Muscle of arm (tissue), 12 donors: ENCODE data around the gene VAV3. TPM values are rescaled to one million over a fixed set of nuclear protein-coding genes. Genes with fewer than 3 reads are reported as not detected.

ENCODE experiments used
- DNase-seq: peaks from one replicate; pipeline ENCODE4 v3.0.0-alpha.2; 2013
- polyA plus RNA-seq, 12 donors: library from polyadenylated mRNA; unstranded; fragments of 120-200 nt; gene quantifications; one replicate each; pipeline ENCODE4 v1.2.1, GENCODE V29; 2013; ENCODE audit not compliant: insufficient read length in 12 of 12

The VAV3 gene
- polyA plus RNA-seq, 12 donors, result 4.6 to 15.2 (median 5.8) TPM; not detected in 1

DNA sequence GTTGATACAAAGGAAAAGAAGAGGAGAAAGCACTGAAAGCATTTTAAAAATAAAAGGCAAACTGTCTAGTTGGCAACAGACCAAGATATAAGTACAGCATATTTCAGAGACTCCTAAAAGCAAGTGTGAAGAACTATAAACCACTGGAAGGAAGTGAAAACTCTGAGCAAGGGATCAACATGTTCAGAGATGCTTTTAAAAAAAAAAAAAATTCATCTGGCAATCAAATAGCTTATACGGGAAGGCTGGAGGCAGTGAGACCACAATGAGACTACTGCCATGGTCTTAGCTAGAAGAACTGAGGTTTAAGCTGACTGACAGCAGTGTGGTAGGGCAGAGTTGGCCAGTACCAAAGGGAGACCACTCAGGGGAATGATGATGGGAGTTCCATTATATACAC lies 124.3 kb downstream of the VAV3 start:
- DNase-seq, result no peak

DNA sequence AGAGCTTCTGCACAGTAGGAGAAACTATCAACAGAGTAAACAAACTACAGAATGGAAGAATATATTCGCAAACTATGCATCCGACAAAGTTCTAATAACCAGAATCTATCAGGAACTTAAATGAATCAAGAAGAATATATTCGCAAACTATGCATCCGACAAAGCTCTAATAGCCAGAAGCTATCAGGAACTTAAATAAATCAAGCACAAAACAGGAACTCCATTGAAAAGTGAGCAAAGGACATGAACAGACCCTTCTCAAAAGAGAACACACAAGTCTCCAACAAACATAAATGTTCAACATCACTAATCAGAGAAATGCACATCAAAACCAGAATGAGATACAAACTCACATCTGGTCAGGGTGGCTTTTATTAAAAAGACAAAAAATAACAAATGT lies 126.9 kb downstream of the VAV3 start:
- no peak for DNase-seq

DNA sequence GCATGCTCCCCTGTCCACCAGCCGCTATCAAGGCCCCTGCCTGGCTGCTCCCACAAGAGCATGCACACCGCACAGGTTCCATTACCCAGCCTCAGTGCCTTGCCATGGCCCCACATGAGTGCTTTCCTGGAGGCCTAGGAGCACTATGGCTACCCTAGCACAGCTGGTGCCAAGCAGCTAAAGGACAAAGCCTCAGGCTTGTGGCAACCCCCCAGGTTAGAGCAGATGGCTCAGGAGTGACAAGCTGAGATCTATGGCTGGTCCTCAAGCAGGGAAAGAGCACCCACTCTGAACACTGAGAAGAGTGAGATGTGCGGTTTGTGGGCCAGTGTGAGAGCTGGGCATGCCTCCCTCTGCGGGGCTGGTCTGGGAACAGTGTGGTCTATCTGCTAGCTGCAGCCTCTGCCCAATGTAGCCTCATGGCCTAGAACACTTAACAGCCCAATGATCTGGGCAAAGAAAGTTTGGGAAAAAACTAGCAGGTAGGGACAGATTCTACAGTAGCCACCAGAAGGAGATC lies 129.8 kb downstream of the VAV3 start:
- no peak for DNase-seq

DNA sequence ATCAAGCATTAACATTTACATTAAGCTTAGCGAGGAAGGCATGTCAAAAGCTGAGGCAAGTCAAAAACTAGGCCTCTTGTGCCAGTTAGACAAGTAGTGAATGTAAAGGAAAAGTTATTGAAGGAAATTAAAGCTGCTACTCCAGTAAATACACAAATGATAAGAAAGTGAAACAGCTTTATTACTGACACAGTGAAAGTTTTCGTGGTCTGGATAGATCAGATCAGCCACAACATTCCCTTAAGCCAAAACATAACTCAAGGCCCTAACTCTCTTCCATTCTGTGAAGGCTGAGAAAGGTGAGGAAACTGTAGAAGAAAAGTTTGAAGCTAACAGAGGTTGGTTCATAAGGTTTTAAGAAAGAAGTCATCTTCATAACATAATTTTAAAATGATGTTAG lies 131.9 kb downstream of the VAV3 start:
- DNase-seq, result no peak

DNA sequence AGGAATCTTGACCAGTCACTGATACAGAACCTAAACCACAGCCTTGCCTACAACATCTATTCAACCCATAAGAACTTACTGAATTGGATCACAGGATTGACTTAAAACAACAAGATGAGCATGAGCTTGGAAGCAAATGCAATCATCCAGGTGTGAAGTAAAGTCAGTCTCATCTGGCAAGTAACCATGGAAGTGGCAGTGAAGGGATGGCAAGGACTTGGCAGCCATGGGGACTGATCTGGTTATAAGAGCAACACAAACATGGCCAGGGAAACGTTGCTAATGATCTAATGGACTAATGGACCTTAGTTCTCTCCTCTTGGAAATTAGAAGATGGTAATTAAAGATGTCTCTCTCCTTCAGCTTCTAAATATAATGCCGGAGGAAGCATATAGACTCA lies 133.1 kb downstream of the VAV3 start:
- no peak for DNase-seq

DNA sequence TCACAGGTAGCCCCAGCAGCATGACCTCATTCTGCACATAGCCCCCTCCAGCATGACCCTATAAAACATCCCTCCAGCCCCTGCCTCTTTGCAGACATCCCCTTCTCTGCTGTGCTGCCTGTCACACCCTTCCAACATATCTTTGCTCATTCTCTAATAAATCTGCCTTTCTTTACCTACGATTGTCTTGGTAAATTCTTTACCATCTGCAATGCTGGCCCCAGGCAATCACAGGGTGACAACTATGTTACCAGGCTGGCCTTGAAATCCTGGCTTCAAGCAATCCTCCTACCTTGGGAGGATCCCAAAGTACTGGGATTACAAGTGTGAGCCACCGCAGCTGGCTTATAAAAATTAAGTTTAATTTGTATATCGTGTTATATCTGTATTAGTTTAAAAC lies 134.5 kb downstream of the VAV3 start:
- no peak for DNase-seq

DNA sequence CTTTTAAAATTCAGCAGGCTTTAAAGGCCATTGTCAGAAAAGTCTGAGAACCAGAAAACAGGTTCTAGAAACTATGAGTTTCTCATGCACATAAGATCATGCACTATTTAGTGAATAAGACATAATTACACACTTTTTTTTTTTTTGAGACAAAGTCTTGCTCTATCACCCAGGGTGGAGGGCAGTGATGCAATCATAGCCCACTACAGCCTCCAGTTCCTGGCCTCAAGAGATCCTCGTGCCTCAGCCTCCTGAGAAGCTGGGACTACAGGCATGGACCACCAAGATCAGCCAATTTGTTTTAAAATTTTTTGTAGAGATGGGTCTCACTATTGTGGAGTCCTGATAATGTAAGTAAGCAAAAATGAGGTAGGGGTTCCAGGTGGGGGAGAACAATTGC lies 134.9 kb downstream of the VAV3 start:
- DNase-seq, result no peak

DNA sequence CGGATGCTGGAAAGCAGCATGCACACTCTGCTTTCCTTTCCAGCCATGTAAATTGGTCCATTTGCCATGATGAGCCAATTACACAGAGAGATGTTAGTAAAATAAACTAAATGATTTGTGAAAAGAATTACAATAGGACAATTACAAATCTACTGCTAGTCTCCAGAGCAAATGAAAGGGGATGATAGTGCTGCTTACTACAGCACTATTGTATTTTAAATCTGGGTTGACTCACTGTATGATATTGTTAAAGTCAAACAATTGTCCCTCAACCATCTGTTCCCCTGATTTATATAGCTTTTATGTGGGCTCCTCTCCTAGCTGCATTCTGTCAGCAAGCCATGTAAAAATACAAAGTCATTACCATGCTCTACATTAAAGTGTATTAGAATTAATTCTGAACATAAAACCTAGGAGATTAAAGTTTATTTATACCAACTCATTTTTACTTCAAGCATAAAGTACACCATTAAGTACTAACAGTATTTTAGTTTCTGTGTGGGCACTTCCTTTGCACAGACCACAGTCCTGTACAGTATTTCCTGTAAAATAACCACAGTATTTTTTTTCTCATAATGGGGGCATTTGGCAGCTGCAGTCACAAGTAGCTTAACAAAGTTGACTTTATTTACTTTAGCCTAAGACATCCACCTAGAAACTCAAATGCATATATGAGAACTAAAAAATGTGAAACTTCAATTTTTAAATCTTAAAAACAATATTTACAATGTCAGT lies 135.8 kb downstream of the VAV3 start:
- DNase-seq, result no peak

DNA sequence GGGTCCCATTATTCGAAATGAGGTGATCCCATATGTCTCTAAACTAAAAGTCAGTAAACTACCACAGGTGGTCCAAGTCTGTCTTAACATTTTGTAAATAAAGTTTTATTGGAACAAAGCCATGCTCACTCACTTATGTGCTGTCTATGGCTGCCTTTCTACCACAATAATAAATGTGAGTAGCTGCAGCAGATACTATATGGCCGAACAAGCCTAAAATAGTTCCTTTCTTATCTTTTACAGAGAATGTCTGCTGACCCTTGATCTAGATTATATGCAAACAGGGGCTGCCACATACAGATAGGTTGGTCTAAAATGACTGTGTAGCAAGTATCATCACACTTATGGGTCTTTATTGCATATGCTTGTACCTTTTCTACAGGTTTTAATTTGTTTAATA lies 140.0 kb downstream of the VAV3 start:
- no peak for DNase-seq

DNA sequence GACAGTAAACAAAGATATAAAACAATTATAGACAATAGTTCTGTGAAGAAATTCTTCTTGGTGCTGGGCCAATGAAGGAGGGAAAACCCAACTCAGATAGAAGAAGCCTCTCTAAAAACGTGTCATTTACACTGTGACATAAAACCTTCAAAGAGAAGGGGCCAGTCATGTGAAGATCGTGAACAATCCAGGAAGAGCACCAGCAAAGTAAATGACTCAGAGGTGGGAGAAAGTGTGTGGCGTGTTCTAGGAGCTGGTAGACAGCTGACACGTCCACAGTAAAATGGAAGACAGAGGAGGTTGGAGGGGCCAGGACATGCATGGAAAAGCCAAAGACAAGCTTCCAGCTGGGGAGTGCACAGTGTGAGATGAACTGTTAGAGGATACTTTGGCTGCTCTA lies 143.6 kb downstream of the VAV3 start:
- no peak for DNase-seq

DNA sequence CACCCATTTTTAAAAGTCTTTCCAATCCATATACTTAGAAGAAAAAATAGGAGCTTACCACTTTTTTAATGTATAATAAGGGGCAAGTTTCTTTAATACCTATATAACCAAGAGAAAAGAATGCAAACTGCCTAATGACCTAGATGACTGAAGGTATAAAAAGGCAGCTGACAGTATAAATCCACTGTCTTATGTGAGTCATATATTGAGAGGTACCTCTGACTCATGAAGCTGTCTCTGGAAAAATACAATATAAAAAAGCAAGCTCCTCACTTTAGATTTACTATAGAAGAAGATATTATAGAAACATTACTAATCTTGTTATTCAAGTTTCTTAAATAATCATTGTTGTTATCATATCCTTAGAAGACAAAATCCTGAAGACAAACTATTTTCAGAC lies 144.2 kb downstream of the VAV3 start:
- no peak for DNase-seq

DNA sequence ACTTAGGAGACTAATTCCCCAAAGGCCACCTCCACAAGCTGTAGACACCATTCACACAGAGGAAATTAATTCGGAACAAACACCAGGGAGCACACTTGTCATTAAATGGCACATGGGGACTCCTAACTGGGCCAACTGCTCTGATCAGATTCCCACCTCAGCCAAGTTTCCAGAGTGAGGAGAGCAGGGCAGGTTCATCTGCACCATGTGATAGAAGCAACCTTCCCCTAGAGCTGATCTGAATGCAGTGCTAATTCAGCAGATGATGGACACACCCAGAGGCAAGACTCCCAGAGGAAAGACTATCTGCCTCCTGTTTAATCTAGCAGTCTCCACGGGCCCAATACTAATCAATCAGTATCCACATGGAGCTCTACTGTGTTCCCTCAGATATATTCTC lies 147.0 kb downstream of the VAV3 start:
- DNase-seq, result no peak

DNA sequence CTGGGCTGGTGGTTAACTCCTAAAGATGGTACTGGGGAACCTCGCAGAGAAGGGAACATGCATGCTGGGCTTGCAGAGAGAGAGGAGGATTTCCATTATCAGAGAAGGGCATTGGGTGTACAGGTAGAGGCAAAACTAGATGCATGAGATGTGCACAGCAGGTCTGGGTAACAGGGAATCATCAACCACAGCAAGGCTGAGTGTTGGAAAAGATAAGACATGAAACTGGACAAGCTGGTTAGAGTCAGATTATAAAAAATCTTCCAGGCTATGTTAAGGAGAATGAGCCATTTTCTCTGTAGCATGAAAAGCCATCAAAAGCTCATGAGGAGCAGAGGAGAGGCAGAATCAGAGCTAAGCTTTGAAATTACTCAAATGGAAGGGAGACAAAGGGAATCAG lies 147.8 kb downstream of the VAV3 start:
- no peak for DNase-seq

DNA sequence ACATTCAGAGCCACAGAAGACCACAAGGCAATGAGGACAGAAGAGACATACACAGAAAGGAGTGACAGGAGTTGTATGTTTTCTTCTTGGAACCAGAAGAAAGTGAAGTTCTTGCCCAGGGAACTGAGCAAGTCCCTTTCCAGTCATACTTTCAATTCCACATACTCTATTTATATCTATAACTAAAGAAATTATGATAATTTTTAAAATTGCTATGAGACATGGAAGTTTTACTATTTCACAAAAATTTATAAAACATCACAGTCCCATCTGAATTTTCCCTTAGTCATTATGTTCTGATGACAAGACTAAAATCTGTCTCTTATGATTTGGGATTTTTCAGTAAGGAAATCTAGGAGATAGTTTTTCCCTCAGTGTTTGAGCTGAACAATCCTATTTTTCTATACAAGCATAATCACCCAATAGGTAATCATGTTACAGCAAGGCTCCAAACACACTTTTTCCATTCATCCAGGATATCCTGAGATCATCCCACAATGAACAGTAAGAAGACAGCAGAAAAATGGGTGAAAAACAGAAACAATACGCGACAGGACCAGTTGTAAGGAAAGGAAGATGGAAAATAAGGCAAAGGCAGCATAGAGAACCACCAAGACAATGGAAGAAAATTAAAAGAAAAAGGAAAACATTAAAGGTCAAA lies 154.6 kb downstream of the VAV3 start:
- DNase-seq, result no peak

DNA sequence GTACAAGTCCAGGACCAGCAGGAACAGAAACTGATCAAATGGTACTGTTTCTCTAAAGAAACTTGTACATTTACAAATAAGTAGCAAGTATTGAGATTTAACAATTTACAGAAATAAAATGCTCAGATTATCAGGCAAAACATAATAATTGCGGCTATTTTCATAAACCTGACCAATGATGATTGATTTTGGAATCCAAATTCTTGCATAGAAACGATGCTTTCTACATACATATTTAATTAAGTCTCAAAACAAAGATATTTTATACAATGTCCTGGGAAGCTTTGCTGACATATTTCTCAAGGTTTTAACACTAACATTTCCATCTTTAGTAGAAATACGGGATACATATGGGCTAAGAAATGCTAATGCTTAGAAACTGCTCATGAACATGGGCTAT lies 157.1 kb downstream of the VAV3 start:
- no peak for DNase-seq

DNA sequence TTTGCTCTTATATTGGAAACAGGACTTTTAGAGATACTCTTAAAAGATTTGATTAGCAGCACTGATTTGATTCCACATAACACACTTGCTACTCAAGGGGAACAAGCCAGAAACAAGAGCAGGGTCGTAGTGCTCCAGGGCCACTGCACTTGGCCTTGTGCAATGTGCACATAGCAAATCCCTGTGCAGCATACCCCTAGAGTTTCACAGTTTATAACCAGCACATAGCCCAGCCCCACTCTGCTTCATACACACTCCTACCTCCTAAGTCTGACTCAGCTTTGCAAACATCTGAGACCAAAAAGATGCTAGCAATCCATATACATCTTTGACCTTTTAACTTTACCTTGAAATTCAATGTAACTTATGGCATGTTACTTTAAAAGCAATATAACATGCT lies 157.6 kb downstream of the VAV3 start:
- DNase-seq, result no peak

DNA sequence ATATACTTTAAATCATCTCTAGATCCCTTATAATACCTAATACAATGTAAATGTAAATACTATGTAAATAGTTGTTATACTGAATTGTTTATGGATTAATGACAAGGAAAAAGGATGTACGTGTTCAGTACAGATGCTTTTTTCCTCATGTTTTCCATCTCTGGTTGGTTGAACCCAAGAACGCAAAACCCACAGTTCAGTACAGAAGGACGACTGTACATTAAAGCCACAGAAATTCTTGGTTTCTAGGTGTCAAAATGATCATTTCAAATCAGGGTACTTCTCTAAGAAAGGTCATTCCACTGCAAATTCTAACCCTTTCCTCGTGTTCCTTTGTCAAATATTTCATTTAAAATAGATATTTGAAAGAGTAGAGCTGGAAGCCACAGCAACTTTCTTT lies 158.1 kb downstream of the VAV3 start:
- no peak for DNase-seq

DNA sequence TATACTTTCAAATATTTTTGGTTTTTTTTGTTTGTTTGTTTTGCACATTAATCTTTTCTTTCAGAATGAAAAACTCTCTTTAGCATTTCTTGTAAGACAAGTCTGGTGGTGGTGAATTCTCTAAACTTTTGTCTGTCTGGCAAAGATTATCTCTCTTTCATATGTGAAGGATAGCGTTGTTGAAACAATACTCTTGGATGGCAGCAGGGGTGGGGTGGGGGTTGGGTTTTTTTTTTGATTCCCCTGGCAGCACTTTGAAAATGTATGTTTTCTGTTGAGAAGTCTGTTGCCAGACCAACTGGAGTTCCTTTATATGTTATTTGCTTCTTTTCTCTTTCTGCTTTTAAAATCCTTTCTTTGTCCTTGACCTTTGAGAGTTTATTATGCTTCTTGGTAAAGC lies 160.2 kb downstream of the VAV3 start:
- DNase-seq, result no peak

DNA sequence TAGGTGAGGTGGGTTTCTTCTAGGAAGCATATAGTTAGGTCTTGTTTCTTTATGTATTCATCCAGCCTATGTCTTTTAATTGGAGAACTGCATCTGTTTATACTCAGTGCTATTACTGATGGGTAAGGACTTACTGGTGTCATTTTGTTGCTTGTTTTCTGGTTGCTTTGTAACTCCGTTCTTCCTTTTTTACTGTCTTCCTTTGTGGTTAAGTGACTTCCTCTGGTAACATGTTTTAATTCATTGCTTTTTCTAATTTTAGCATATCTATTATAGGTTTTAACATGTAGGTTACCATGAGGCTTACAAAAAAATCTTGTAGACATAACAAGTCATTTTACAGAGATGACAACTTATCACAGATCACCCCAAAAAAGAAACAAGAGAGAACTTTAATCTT lies 160.8 kb downstream of the VAV3 start:
- DNase-seq, result no peak

DNA sequence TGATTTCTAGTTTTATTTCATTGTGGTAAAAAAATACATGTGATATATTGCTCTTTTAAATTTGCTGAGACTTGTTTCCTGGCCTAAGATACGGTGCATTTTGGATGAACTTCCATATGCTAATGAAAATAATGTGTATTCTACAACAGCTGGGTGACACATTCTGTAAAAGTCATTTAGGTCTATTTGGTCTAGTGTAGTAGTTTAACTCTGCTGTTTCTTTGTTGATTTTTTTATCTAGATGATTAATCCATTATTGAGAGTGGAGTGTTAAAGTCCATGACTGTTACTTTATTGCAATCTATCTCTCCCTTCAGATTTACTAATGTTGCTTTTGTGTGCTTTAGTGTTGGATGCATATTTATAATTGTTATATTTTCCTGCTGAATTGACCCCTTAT lies 161.4 kb downstream of the VAV3 start:
- no peak for DNase-seq

DNA sequence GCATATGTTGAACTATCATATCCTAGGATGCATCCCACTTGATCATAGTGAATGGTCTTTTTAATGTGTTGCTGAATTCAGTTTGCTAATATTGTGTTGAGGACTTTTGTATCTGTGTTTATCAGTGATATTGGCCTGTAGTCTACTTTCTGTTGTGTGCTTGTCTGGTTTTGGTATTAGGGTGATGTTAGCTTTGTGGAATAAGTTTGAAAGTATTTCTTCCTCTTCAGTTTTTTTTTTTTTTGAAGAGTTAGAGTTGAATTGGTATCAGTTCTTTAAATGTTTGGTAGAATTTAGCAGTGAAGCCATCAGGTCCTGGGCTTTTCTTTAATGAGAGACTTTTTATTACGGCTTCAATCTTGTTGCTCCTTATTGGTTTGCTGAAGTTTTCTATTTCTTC lies 162.3 kb downstream of the VAV3 start:
- DNase-seq, result no peak

DNA sequence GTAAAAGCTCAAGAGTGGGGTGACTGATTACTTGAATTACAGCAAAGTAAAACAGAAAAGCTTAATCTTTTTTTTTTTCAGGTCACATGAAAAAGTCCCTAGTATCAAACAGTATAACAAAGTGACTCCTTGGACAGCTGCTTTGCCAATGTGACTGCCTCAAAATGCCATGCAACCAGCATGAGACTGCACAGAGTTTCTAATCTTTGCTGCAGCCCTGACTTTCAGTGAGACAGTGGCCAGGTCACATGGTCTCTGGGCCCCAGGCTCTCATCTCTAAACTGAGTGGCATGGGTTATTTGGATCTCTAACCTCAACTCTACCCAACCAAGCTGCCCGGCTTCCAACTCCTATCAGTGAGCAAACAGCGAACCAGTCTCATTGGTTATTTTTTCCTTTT lies 169.0 kb downstream of the VAV3 start:
- no peak for DNase-seq

DNA sequence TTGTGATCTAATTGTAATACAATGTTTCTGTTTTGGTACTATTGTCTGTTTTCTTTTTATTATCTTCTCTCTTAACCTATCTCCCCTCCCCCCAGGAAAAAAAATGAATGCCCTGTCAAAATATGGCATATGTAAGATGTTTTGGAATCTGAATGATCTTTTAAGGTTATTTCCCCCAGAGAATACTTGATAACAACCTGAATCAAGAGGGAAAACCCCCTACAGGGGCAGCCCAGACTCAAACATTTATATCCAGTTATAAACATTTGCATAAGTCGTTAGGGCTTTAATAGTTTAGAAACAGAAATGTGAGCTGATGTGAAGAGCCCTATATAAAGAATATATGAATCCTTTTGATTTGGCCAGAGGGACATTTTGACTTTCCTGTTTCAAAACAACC lies 169.5 kb downstream of the VAV3 start:
- DNase-seq, result no peak

DNA sequence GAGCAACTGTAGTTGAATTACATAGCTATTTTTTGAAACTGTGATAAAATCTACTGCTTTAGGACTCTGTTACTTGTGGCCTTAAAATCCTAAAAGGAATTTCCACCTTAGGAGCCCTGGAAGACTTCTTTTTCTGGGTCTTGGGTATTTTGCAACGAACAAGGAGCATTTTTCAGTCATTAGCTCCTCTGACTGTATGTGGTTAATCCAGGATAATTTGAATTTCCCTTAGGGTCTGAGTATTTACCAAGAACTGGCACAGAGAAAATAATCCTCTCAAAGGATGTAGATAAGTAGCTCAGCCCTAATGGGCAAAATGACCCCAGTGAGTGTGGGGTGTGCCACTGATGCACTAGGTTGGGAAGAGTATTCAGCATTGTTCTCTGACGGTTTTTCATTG lies 170.4 kb downstream of the VAV3 start:
- no peak for DNase-seq
